DMS79 treated with DMSO at 0.1 percent for 48 hours (cell line): ENCODE measurements around the gene FMN1.

Experiments used
- DNase-seq: peaks from one replicate; lab custom pipeline; 2025; lab: John Stamatoyannopoulos, UW

The FMN1 gene

DNA sequence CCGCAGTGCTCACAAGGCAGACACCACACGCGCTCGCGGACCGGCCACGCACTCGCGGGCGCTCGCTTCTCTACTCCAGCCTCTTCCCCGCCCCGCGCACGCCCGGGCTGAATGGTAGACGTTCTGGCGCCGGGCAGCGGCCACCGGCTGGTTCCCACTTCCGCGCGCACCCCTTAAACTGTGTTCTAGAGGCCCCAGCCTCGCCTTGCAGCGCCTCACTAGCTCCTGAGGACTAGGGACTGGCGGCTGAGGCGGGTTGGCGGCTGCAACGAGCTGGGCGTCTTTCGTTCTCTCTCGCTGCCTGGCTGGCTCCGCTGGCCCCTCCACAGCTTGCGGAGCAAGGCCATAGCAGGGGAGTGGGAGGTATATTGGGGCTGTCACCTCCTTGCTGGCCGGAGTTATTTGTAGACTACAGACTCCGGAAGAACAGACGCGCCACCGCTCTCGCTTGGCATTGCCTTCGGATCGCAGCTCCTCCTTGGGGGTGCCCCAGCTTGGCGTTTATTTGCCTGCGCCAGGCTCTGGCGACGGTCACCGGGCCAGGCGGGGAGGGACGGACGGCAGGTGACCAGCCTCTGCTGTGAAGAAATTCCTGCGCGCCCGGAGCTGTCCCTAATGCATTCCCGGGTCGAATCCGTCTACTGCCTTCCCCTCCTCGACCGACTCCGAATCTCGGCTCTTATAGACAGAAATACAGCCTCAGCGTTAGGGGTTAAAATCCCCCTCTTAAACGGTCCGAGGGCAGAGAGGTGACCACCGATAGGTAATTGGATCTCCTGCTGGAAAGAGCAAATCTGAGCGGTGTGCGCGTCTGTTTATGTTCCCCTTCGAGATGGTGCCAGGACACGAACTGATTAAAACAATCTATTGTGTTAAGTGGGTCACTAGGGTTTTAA is 475.4 kb downstream of the FMN1 start:
- no peak for DNase-seq

DNA sequence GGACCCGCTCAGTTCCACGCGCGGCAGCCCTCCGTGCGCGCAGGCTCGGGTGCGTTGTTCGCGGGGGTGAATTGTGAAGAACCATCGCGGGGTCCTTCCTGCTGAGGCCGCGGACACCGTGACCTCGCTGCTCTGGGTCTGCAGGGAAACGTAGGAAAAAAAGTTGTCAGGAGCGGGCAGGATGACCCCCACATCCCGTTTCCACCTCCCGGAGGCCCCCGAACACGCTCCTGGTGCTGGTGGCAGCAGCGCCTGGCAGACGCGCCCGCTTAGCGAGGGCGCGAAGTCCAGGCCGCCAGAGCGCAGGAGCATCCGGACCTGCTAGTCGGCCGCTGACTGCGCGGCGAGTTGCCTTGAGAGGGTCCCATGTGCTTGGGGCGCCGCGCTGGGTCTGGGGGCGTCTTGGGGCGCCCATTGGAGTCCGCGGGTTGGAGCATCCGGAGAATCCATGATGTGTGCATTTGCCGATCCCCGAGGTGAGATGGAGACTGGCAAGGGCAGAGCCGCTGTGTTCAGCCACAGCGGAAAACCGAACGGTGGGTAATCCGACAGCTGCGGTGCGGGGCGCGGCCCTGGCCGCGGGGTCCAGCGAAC is 476.2 kb downstream of the FMN1 start:
- no peak for DNase-seq

DNA sequence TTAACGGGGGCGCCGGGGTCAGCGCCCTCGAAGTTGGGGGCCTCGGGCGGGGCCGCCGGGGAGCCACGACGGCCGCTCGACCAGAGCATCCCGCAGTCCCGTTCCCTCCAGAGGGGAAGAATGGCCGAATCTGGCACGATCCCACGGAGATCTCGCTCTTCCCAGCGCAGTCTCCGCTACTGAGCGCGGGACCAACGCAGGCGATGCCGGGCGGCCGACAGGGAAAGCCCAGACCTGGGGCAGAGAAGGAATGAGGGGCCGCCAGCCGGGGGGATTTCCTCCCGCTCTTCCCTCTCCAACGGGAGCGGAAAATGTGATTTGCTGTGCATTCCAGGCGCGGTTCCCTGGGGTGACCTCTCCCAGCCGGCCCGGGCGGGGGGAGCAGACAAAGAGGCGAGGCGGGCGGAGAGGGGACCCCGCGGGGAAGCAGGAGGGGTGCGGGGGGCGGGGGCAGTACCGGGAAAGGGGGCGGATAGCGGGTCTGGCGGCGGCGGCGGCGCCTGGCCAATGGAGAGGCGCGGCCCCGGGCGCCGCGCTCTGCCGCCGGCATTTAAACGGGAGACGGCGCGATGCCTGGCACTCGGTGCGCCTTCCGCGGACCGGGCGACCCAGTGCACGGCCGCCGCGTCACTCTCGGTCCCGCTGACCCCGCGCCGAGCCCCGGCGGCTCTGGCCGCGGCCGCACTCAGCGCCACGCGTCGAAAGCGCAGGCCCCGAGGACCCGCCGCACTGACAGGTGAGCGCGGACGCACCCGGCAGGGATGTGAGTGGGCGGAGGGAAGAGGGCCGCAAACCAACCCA is 476.9 kb downstream of the FMN1 start, which contains the start of gene GREM1:
Gene GREM1 (plus strand): TSS at position 579 of the 801 bp plus-strand sequence. CDS start 12,687 bp downstream, outside the sequence.
- no peak for DNase-seq

GRCh38 chr15:32716915-32717425 is 477.5 kb downstream of the FMN1 start:
- no peak for DNase-seq

DNA sequence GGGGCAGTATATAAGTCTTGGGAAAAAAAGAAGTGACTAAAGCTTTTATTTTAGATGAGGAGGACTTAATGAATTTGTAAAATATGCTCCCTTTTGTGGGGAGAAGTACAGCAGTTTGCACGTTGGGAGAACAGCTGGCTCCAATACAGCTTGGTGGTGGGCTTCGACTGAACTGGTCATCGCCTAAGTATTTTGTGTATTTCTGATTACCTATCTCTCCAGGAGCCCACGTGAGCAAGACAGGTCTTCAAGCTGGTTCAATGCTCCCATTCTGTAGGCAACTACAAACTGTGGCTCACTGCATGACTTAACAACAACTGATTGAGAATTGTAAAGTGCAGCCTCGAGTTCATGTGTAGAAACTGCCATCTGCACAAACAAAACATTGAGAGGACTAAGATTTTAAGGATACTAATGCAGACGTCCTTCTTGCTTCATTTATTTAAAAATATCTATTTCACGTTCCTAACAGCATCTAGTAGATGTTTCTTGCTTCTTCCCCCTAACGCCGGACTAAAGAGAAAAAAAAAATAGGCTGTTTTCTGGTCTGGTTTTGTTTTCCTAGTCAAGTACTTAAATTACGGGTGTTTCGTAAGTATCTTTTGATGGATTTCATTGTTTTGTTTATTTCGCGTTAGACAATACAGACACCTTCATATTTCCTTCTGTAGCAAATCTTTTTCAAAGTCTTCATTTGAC is 478.1 kb downstream of the FMN1 start:
- DNase-seq = no peak
